ENCODE results near the gene CD2AP. TPM values are rescaled to one million over a fixed set of nuclear protein-coding genes. Genes with fewer than 3 reads are reported as not detected.
A peak's percentile ranks its signal among the peaks of the same experiment; 100 is the strongest.

Gene CD2AP
- total and polyA plus RNA-seq, 10 donors, result 7.2 to 41.9 (median 31.9) TPM

GRCh38 chr6:47483853-47484546 is 6.4 kb downstream of the CD2AP start:
- Histone ChIP-seq H3K4me3 (no peak overlapping the region), H3K9me3 (no peaks in the 10 kb centered on the region), H3K27ac (peak overlapping the region in 3 of 8 donors; percentile 24 to 36 (median 24)), H3K36me3 (no peaks in the 10 kb centered on the region), H3K4me1 (peaks cover 13 to 88% (median 48%) of the 10 kb centered on the region in 6 donors), H3K27me3 (replicated peaks in 1 of 7) (no peaks in the 10 kb centered on the region)
- no peak for TF ChIP-seq POLR2A (IDR thresholded peaks at IDR 0.05)
- no peak for TF ChIP-seq POLR2AphosphoS5 (IDR thresholded peaks at IDR 0.05)
- TF ChIP-seq CTCF (IDR thresholded peaks at IDR 0.05 in 8 of 11, conservative IDR thresholded peaks at IDR 0.05 in 3 of 11), result no peak
- DNase-seq, result no peak
- intact Hi-C loops (cut with DNase I; ENCODE audit: low total_unique reads), result no loop called here
- 0 to 70% (median 40%) methylated on average over 1 of the region's 1 CpG for WGBS, 5 donors

- TF ChIP-seq POLR2AphosphoS5 (IDR thresholded peaks at IDR 0.05) (no peak), CTCF (IDR thresholded peaks at IDR 0.05 in 8 of 11, conservative IDR thresholded peaks at IDR 0.05 in 3 of 11) (no peak), POLR2A (IDR thresholded peaks at IDR 0.05) (no peak)
- no peak for DNase-seq
- Histone ChIP-seq H3K4me1 (peaks cover 8 to 87% (median 44%) of the 10 kb centered on the region in 6 donors), H3K9me3 (no peaks in the 10 kb centered on the region), H3K36me3 (no peaks in the 10 kb centered on the region), H3K27me3 (replicated peaks in 1 of 7) (no peaks in the 10 kb centered on the region), H3K27ac (peak overlapping the region in 1 of 8 donors; percentile 36), H3K4me3 (no peak overlapping the region)
- WGBS, 5 donors, result 95 to 98% (median 96%) methylated on average over 3 of the region's 3 CpGs
- intact Hi-C loops (cut with DNase I; ENCODE audit: low total_unique reads), result no loop called here
Observed at GRCh38 chr6:47484616-47485015, 7.0 kb downstream of the CD2AP start.

GRCh38 chr6:47485083-47485482 is 7.5 kb downstream of the CD2AP start:
- H3K9me3 ChIP-seq, result no peaks in the 10 kb centered on the region
- H3K27me3 ChIP-seq (replicated peaks in 1 of 7), result no peaks in the 10 kb centered on the region
- DNase-seq, result no peak
- intact Hi-C loops (cut with DNase I; ENCODE audit: low total_unique reads), result no loop called here
- H3K27ac ChIP-seq, result no peak overlapping the region
- H3K4me1 ChIP-seq, result peaks cover 4 to 85% (median 40%) of the 10 kb centered on the region in 6 donors
- TF ChIP-seq POLR2AphosphoS5 (IDR thresholded peaks at IDR 0.05) (no peak), CTCF (IDR thresholded peaks at IDR 0.05 in 8 of 11, conservative IDR thresholded peaks at IDR 0.05 in 3 of 11) (no peak), POLR2A (IDR thresholded peaks at IDR 0.05) (no peak)
- H3K4me3 ChIP-seq, result no peak overlapping the region
- no peaks in the 10 kb centered on the region for H3K36me3 ChIP-seq
- WGBS, 5 donors, result 87 to 97% (median 88%) methylated on average over 2 of the region's 2 CpGs

- Histone ChIP-seq H3K36me3 (no peaks in the 10 kb centered on the region), H3K4me1 (peaks cover 4 to 84% (median 35%) of the 10 kb centered on the region in 6 donors), H3K9me3 (no peaks in the 10 kb centered on the region), H3K27ac (no peak overlapping the region), H3K4me3 (no peak overlapping the region), H3K27me3 (replicated peaks in 1 of 7) (no peaks in the 10 kb centered on the region)
- no peak for DNase-seq
- TF ChIP-seq POLR2A (IDR thresholded peaks at IDR 0.05) (no peak), POLR2AphosphoS5 (IDR thresholded peaks at IDR 0.05) (no peak), CTCF (IDR thresholded peaks at IDR 0.05 in 8 of 11, conservative IDR thresholded peaks at IDR 0.05 in 3 of 11) (no peak)
- intact Hi-C loops (cut with DNase I; ENCODE audit: low total_unique reads), result no loop called here
Observed at GRCh38 chr6:47485491-47486135, 8.0 kb downstream of the CD2AP start.

All from spleen (tissue), 11 donors.